Measurements from ENCODE around the gene PRKX. TPM values are rescaled to one million over a fixed set of nuclear protein-coding genes. Genes with fewer than 3 reads are reported as not detected.
"Not testable (repeated sequence)": the region's sequence is repeated elsewhere in the genome, so short reads cannot be mapped to it uniquely, and the experiment has no call there.

Gene PRKX
- total RNA-seq = 7.5 TPM
- 10 to 100 TPM in 3 of 8 donors, 1 to 10 TPM in 5; 7.3 to 13.2 (median 8.3) TPM for polyA plus RNA-seq (ENCODE audit: insufficient read depth in 1 of 8, insufficient read length in 8 of 8, low replicate concordance in 1 of 8)
- long read RNA-seq, donor 1, full-length matches to known transcripts = 1 of 1 reads
- long read RNA-seq, donor 1, partial matches to known transcripts = 0 of 1 reads
- long read RNA-seq, donor 1, other reads (novel, unspliced or antisense) = 0 of 1 reads
- long read RNA-seq, donor 2, full-length matches to known transcripts = 1 of 1 reads
- long read RNA-seq, donor 2, partial matches to known transcripts = 0 of 1 reads
- long read RNA-seq, donor 2, other reads (novel, unspliced or antisense) = 0 of 1 reads
- long read RNA-seq, donor 3 = 0 reads
- long read RNA-seq, donor 4, full-length matches to known transcripts = 2 of 2 reads
- long read RNA-seq, donor 4, partial matches to known transcripts = 0 of 2 reads
- long read RNA-seq, donor 4, other reads (novel, unspliced or antisense) = 0 of 2 reads
- long read RNA-seq, donor 5, full-length matches to known transcripts = 2 of 2 reads
- long read RNA-seq, donor 5, partial matches to known transcripts = 0 of 2 reads
- long read RNA-seq, donor 5, other reads (novel, unspliced or antisense) = 0 of 2 reads
- long read RNA-seq, donor 6, full-length matches to known transcripts = 2 of 2 reads
- long read RNA-seq, donor 6, partial matches to known transcripts = 0 of 2 reads
- long read RNA-seq, donor 6, other reads (novel, unspliced or antisense) = 0 of 2 reads
- long read RNA-seq, donor 7 = 0 reads
- long read RNA-seq, donor 8, full-length matches to known transcripts = 1 of 1 reads
- long read RNA-seq, donor 8, partial matches to known transcripts = 0 of 1 reads
- long read RNA-seq, donor 8, other reads (novel, unspliced or antisense) = 0 of 1 reads
- long read RNA-seq, donor 9, full-length matches to known transcripts = 3 of 3 reads
- long read RNA-seq, donor 9, partial matches to known transcripts = 0 of 3 reads
- long read RNA-seq, donor 9, other reads (novel, unspliced or antisense) = 0 of 3 reads
- long read RNA-seq, donor 10, full-length matches to known transcripts = 3 of 3 reads
- long read RNA-seq, donor 10, partial matches to known transcripts = 0 of 3 reads
- long read RNA-seq, donor 10, other reads (novel, unspliced or antisense) = 0 of 3 reads
- long read RNA-seq, donor 11 = 0 reads

DNA sequence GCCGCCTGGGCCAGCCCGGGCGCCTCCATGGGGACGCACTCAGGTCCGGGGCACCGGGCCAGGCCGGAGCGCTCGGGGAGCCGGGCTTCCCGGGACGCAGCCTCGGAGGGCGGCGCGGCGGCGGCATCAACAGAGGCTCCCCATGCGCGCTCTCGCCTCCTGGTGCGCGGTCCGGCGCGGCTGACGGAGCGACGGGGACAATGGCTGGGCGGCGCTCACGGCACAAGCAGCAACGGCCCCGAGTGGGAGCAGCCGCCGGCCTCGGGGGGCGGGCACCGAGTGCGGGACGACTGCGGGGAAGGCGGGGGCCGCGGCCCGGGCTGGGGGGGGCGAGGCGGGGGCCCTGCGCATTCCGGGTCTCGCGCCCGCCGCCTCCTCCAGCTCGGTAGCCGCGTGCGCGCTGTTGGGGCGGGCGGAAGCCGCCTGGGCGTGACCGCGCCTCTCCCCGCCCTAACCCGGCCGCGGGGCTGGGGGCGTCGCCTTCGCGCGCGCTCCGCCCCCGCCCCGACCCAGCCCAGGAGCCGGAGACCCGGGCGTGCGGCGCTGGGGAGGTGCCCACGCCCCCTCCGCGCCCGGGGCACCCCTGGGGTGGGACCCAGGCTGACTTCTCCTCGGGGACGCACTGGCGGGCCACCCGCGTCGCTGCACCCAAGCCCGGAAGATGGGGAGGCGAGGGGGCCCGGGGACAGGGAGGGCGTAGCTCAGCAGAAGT lies at the start of gene PRKX:
PRKX (minus strand) TSS at position 425 of the 712 bp plus-strand sequence; CDS start at position 29, 396 bp downstream.
- DNase-seq = peak; percentile 80
- WGBS (ENCODE audit: insufficient coverage) = under 1% methylated on average over 97 of the region's 97 CpGs

DNA sequence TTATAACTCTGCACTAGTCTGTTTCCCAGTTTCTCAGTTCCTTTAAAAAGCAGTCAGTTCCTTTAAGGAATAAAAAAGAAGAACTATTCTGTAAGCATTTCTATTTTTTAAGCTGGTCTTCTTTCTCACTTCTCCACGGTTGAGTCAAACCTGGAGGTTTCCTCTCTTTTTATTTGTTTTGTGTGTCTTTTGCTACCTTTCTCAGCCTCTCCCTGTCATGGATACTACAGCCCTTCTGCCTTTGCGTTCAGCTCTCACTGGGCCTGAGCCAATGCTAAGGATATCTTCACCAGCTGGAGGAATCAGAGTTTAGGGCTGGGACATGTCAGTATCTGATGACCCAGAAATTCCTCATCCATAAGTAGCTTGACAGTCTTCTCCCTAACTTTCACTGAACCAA lies 49.7 kb upstream of the PRKX start:
- no peak overlapping the region for H3K4me3 ChIP-seq (ENCODE audit: low read length)
- no peaks in the 10 kb centered on the region for H3K9me3 ChIP-seq (replicated peaks; ENCODE audit: control insufficient read depth, low read depth, low read length)
- H3K36me3 ChIP-seq (ENCODE audit: control insufficient read depth, insufficient read depth, low read length) = no peaks in the 10 kb centered on the region
- no peaks in the 10 kb centered on the region for H3K27me3 ChIP-seq (ENCODE audit: control insufficient read depth, insufficient read depth, low read length)
- DNase-seq = peak; percentile 7
- no peak overlapping the region for H3K27ac ChIP-seq (ENCODE audit: low read length)
- H3K4me1 ChIP-seq (ENCODE audit: control insufficient read depth, insufficient read depth, low read length) = no peaks in the 10 kb centered on the region
- WGBS (ENCODE audit: insufficient coverage) = 0% methylated on average over 1 of the region's 2 CpGs

More for the DNA sequence above, at the start of gene PRKX:
- Histone ChIP-seq H3K9me3 (replicated peaks; ENCODE audit: control insufficient read depth, low read depth, low read length) (no peaks in the 10 kb centered on the region), H3K4me1 (ENCODE audit: control insufficient read depth, insufficient read depth, low read length) (peaks cover 14% of the 10 kb centered on the region), H3K27me3 (ENCODE audit: control insufficient read depth, insufficient read depth, low read length) (peaks cover 45% of the 10 kb centered on the region), H3K36me3 (ENCODE audit: control insufficient read depth, insufficient read depth, low read length) (no peaks in the 10 kb centered on the region), H3K27ac (ENCODE audit: low read length) (peak within 1 kb of the TSS; percentile 65), H3K4me3 (ENCODE audit: low read length) (peak within 1 kb of the TSS; percentile 59)

DNA sequence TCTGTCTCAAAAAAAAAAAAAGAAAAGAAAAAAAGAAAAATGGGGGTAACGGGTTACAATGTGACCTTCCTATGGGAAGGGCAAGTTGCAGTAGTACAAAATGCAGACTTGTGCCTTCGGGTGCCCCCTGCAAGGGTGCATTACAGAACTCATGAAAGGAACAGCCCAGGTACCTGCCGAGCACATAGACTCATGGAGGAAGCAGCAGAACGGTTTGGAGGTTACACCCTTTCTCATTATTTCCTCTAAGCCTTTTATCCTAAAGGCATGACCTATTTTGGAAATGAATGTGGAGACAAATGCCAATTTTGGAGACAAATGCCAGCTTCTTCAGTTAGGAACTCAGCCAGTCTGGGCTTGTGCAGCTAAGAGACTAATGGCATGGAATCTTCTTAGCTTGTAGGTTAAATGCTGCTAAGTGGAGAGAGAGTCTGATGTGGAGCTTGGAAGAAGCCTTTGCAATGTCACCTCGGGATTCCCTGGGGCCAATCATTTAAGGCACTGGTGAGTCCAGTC lies 44.1 kb upstream of the PRKX start:
- H3K4me3 ChIP-seq (ENCODE audit: low read length) = no peak overlapping the region
- 100% methylated on average over 1 of the region's 5 CpGs for WGBS (ENCODE audit: insufficient coverage)
- no peaks in the 10 kb centered on the region for H3K4me1 ChIP-seq (ENCODE audit: control insufficient read depth, insufficient read depth, low read length)
- H3K27me3 ChIP-seq (ENCODE audit: control insufficient read depth, insufficient read depth, low read length) = no peaks in the 10 kb centered on the region
- H3K36me3 ChIP-seq (ENCODE audit: control insufficient read depth, insufficient read depth, low read length) = no peaks in the 10 kb centered on the region
- no peak overlapping the region for H3K27ac ChIP-seq (ENCODE audit: low read length)
- no peaks in the 10 kb centered on the region for H3K9me3 ChIP-seq (replicated peaks; ENCODE audit: control insufficient read depth, low read depth, low read length)
- DNase-seq = no peak

GRCh38 chrX:3748052-3748559 lies 34.7 kb upstream of the PRKX start:
- no peak for DNase-seq
- Histone ChIP-seq H3K9me3 (replicated peaks; ENCODE audit: control insufficient read depth, low read depth, low read length) (no peaks in the 10 kb centered on the region), H3K36me3 (ENCODE audit: control insufficient read depth, insufficient read depth, low read length) (no peaks in the 10 kb centered on the region), H3K4me3 (ENCODE audit: low read length) (no peak overlapping the region), H3K27ac (ENCODE audit: low read length) (no peak overlapping the region), H3K4me1 (ENCODE audit: control insufficient read depth, insufficient read depth, low read length) (no peaks in the 10 kb centered on the region), H3K27me3 (ENCODE audit: control insufficient read depth, insufficient read depth, low read length) (peaks cover 5% of the 10 kb centered on the region)
- WGBS (ENCODE audit: insufficient coverage) = 62% methylated on average over 2 of the region's 3 CpGs

GRCh38 chrX:3743801-3744439 lies 30.5 kb upstream of the PRKX start:
- H3K36me3 ChIP-seq (ENCODE audit: control insufficient read depth, insufficient read depth, low read length) = no peaks in the 10 kb centered on the region
- no peak overlapping the region for H3K4me3 ChIP-seq (ENCODE audit: low read length)
- H3K9me3 ChIP-seq (replicated peaks; ENCODE audit: control insufficient read depth, low read depth, low read length) = peaks cover 2% of the 10 kb centered on the region
- H3K4me1 ChIP-seq (ENCODE audit: control insufficient read depth, insufficient read depth, low read length) = no peaks in the 10 kb centered on the region
- peaks cover 5% of the 10 kb centered on the region for H3K27me3 ChIP-seq (ENCODE audit: control insufficient read depth, insufficient read depth, low read length)
- 67% methylated on average over 3 of the region's 8 CpGs for WGBS (ENCODE audit: insufficient coverage)
- no peak overlapping the region for H3K27ac ChIP-seq (ENCODE audit: low read length)
- peak; percentile 4 for DNase-seq

DNA sequence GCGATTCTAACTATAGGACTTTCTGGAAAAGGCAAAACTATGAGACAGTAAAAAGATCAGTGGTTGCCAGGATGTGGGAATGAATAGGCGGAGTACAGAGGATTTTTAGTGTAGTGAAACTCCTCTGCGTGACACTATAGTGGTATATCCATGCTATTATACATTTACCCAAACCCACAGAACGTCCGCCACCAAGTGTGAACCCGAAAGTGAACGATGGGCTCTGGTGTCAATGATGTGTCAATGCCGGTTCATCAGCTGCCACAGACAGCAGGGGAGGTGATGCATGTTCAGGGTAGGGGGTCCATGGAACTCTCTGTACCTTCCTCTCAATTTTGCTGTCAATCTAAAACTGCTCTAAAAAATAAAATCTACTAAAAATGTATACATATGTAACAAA lies 27.5 kb upstream of the PRKX start:
- not testable (repeated sequence) for H3K4me3 ChIP-seq (ENCODE audit: low read length); H3K27ac ChIP-seq (ENCODE audit: low read length); H3K9me3 ChIP-seq (replicated peaks; ENCODE audit: control insufficient read depth, low read depth, low read length); H3K27me3 ChIP-seq (ENCODE audit: control insufficient read depth, insufficient read depth, low read length); H3K4me1 ChIP-seq (ENCODE audit: control insufficient read depth, insufficient read depth, low read length); DNase-seq; H3K36me3 ChIP-seq (ENCODE audit: control insufficient read depth, insufficient read depth, low read length)
- WGBS (ENCODE audit: insufficient coverage) = no CpG with 5 or more reads among the region's 8 CpGs

DNA sequence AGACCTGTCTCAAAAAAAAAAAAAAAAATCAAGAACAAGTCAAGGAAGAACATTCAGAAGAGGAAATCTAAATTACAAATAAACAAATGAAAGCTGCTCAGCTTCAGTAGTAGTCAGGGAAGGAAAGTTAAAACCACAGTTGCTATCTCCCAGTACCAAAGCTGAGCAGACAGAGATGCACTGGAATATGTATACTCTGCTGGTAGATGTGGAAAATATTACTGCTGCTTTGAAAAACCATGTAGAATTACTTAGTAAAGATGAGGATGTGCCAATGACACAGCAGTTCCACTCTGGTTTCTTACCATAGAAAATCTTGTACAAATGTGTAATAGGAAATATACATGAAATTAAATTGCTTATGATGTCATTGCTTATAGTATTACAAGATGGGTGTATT lies 25.1 kb upstream of the PRKX start:
- Histone ChIP-seq H3K9me3 (replicated peaks; ENCODE audit: control insufficient read depth, low read depth, low read length) (peaks cover 2% of the 10 kb centered on the region), H3K4me1 (ENCODE audit: control insufficient read depth, insufficient read depth, low read length) (no peaks in the 10 kb centered on the region), H3K27ac (ENCODE audit: low read length) (no peak overlapping the region), H3K27me3 (ENCODE audit: control insufficient read depth, insufficient read depth, low read length) (peaks cover 8% of the 10 kb centered on the region), H3K36me3 (ENCODE audit: control insufficient read depth, insufficient read depth, low read length) (no peaks in the 10 kb centered on the region), H3K4me3 (ENCODE audit: low read length) (no peak overlapping the region)
- no peak for DNase-seq

DNA sequence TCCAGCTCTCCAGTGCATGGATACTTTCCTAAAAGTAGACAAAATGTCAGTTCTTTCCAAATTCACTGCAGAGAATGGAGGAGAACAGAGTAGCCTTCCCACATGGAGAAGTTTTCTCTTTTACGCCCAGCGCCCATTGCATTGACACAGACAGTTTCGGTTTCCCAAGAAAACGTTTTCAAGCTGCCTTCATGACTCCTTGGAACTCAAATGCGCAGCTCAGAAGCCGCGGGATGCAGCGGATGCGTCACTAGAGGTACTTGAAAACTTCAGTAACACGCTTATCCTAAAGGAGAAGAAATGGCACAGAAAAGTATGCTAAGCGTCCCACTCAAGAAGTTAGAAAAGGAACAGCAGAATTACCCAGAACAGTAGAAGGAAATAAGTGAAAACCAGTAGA lies 23.1 kb upstream of the PRKX start:
- WGBS (ENCODE audit: insufficient coverage) = 74% methylated on average over 2 of the region's 11 CpGs
- not testable (repeated sequence) for H3K4me1 ChIP-seq (ENCODE audit: control insufficient read depth, insufficient read depth, low read length); DNase-seq; H3K27ac ChIP-seq (ENCODE audit: low read length); H3K4me3 ChIP-seq (ENCODE audit: low read length); H3K27me3 ChIP-seq (ENCODE audit: control insufficient read depth, insufficient read depth, low read length); H3K9me3 ChIP-seq (replicated peaks; ENCODE audit: control insufficient read depth, low read depth, low read length); H3K36me3 ChIP-seq (ENCODE audit: control insufficient read depth, insufficient read depth, low read length)

DNA sequence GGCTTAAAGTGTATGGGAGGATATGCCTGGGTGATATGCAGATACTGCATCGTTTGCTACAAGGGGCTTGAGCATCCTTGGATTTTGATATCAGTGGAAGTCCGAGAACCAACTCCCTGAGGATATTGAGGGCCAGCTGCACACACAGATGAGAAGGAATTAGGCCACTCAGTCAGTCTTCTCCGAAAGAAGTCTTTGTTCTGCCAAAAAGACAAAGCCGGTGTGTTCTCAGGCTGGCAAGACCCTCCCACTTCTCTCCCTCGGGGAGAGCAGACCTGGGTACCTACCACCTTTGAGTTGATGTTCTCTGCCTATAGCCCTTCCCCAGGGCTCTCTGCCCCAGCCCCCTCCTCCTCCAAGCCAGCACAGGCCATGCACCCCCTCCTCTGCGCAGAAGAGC lies 22.4 kb upstream of the PRKX start:
- not testable (repeated sequence) for H3K4me3 ChIP-seq (ENCODE audit: low read length); DNase-seq; H3K36me3 ChIP-seq (ENCODE audit: control insufficient read depth, insufficient read depth, low read length); H3K27ac ChIP-seq (ENCODE audit: low read length); H3K4me1 ChIP-seq (ENCODE audit: control insufficient read depth, insufficient read depth, low read length); H3K9me3 ChIP-seq (replicated peaks; ENCODE audit: control insufficient read depth, low read depth, low read length)
- H3K27me3 ChIP-seq (ENCODE audit: control insufficient read depth, insufficient read depth, low read length) = peaks cover 11% of the 10 kb centered on the region
- WGBS (ENCODE audit: insufficient coverage) = 65% methylated on average over 4 of the region's 6 CpGs
